Measurements from ENCODE around the gene TJP1. TPM values are rescaled to one million over a fixed set of nuclear protein-coding genes. Genes with fewer than 3 reads are reported as not detected.
A peak's percentile ranks its signal among the peaks of the same experiment; 100 is the strongest.
"Not testable (repeated sequence)": the region's sequence is repeated elsewhere in the genome, so short reads cannot be mapped to it uniquely, and the experiment has no call there.

Gene TJP1
- total RNA-seq, 4 donors from 2014 or later, result 59.1 to 99.9 (median 83.8) TPM

DNA sequence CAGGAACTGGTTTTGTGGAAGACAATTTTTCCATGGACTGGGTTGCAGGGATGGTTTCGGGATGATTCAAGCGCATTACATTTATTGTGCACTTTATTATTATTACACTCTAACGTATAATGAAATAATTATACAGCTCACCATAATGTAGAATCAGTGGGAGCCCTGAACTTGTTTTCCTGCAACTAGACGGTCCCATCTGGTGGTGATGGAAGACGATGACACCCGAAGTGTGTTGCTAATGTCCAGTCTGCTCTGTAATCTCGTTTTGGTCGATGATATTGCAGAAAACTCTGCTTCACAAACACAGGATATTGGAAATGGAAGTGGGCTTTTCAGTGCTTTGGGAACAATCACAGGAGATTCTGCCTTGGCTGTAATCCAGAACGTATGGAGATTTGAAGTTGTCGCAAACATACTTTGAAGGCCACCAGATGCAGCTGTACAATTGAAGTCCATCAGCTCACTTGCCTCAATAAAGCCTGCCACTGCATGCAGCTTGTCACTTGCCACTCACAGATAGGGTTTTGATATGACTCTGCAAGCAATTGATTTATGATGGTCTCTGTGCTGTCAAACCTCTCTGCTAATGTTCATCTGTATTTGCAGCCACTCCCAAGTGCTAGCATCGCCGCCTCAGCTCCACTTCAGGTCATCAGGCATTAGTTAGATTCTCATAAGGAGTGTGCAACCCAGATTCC lies 141.7 kb downstream of the TJP1 start:
- intact Hi-C loops (cut with DNase I; ENCODE audit: low total_unique reads), result no loop called here
- TF ChIP-seq POLR2A (IDR thresholded peaks at IDR 0.05), result no peak
- TF ChIP-seq, protein P1, sequence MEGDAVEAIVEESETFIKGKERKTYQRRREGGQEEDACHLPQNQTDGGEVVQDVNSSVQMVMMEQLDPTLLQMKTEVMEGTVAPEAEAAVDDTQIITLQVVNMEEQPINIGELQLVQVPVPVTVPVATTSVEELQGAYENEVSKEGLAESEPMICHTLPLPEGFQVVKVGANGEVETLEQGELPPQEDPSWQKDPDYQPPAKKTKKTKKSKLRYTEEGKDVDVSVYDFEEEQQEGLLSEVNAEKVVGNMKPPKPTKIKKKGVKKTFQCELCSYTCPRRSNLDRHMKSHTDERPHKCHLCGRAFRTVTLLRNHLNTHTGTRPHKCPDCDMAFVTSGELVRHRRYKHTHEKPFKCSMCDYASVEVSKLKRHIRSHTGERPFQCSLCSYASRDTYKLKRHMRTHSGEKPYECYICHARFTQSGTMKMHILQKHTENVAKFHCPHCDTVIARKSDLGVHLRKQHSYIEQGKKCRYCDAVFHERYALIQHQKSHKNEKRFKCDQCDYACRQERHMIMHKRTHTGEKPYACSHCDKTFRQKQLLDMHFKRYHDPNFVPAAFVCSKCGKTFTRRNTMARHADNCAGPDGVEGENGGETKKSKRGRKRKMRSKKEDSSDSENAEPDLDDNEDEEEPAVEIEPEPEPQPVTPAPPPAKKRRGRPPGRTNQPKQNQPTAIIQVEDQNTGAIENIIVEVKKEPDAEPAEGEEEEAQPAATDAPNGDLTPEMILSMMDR (IDR thresholded peaks at IDR 0.05), result no peak
- peak in 1 of 2 donors; percentile 46 for DNase-seq (ENCODE audit: low spot score in 2 of 2)
- no peak overlapping the region for H3K4me3 ChIP-seq (ENCODE audit: low read depth, poor library complexity, severe bottlenecking)
- WGBS, 2 donors, result 66 to 68% methylated on average over 12 of the region's 12 CpGs

DNA sequence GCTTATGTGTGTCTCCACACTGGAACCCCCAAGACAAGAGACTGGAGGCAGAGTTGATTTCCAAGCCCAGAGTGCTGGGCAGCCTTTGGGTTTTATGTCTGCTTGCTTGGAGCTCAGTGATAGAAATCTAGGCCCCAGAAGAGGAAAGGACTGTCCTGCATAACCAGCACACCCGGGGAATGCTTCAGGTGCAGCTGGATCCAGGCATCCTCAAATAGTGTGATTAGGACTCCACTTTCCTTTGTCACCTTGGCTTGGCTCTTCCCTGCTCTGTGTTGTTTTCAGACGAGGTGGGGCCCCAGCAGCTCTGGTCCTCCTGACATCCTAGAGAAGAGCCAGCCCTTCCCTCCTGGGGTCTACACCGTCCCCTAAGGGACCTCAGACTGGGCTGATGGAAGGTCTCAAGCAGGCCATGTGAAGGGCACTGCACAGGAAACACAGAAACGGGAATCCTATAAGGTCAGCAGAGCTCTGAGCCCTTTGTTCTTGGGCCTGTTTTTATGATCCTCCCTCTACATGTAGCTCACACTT lies 143.7 kb downstream of the TJP1 start:
- DNase-seq (ENCODE audit: low spot score in 2 of 2), result peak in 1 of 2 donors; percentile 70
- 85 to 86% methylated on average over 4 of the region's 4 CpGs for WGBS, 2 donors
- TF ChIP-seq POLR2A (IDR thresholded peaks at IDR 0.05), result no peak
- TF ChIP-seq, protein P1 (IDR thresholded peaks at IDR 0.05), result no peak
- intact Hi-C loops (cut with DNase I; ENCODE audit: low total_unique reads), result no loop called here
- H3K4me3 ChIP-seq (ENCODE audit: low read depth, poor library complexity, severe bottlenecking), result no peak overlapping the region

DNA sequence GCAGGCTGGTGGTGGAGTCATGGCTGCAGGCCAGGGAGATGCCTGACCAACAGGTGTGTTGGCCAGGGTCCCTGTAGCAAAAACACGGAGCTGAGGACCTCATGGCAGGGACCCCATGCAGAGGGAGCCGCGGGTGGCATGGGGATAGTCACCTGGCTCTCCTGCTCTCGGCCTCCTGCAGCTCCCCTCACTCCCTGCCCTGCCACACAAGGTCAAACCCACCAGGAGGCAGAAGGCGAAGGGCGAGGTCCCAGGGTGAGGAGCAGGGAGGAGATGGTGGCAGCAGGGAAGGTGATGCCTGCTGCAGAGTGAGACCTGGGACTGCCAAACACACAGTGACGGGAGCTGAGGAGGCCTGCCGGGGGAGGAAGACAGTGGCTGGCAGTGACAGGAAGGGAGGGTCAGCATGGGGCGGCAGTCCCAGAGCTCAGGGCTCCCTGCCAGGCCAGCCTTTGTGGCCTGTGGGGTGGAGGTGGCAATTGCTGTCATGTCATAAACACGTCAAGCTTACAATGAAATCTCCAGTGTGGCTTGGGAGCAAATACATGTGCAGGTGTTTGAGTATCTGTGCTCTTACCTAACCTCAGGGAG lies 144.3 kb downstream of the TJP1 start:
- TF ChIP-seq, protein P1 (IDR thresholded peaks at IDR 0.05), result no peak
- TF ChIP-seq POLR2A (IDR thresholded peaks at IDR 0.05), result no peak
- 74 to 76% methylated on average over 10 of the region's 10 CpGs for WGBS, 2 donors
- intact Hi-C loops (cut with DNase I; ENCODE audit: low total_unique reads), result no loop called here
- DNase-seq (ENCODE audit: low spot score in 2 of 2), result no peak
- H3K4me3 ChIP-seq (ENCODE audit: low read depth, poor library complexity, severe bottlenecking), result no peak overlapping the region

DNA sequence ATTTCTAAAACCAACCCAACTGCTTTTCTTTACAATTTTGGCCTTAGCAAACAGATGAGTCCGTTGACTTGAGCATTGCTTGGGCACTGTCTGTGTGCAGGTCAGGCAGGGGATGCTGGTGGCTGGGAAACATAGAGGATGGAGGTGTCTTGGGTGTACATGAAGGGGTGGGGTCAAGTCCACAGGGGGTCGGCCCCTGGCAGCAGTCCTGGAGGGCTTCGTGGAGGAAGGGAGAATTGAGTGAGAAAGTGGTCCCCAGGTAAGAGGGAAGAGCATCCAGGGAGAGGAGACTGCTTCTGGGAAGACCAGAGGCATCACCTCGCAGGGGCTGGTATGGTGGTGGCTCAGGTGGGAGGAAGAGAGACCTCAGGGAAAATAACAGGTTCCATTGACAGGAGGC lies 144.8 kb downstream of the TJP1 start:
- peak in 1 of 2 donors; percentile 49 for DNase-seq (ENCODE audit: low spot score in 2 of 2)
- TF ChIP-seq POLR2A (IDR thresholded peaks at IDR 0.05), result no peak
- TF ChIP-seq, protein P1 (IDR thresholded peaks at IDR 0.05), result no peak
- no peak overlapping the region for H3K4me3 ChIP-seq (ENCODE audit: low read depth, poor library complexity, severe bottlenecking)
- WGBS, 2 donors, result 77 to 88% methylated on average over 4 of the region's 4 CpGs
- intact Hi-C loops (cut with DNase I; ENCODE audit: low total_unique reads), result no loop called here

DNA sequence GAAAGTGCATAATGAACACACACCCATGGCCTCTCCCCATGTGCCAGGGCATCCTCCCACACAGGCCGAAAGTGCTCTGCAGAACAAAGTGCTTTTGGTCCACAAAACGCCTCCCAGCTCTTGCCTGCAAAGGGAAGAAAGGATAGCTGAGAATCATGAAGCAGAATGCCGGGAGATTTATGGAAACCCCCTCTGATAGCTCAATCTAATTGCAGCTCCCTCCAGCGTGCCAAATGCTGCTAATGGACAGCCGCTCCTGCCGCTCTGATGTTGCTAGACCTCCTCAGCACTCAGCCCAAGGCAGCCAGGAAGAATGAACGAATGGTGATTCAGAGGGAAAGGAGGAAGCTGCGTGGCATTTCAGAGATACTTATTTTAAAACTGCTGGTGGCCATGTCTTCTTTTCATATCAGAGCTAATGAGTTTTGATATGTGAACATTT lies 145.3 kb downstream of the TJP1 start:
- DNase-seq (ENCODE audit: low spot score in 2 of 2), result peak in 1 of 2 donors; percentile 49
- TF ChIP-seq POLR2A (IDR thresholded peaks at IDR 0.05), result no peak
- TF ChIP-seq, protein P1 (IDR thresholded peaks at IDR 0.05), result no peak
- H3K4me3 ChIP-seq (ENCODE audit: low read depth, poor library complexity, severe bottlenecking), result no peak overlapping the region
- intact Hi-C loops (cut with DNase I; ENCODE audit: low total_unique reads), result no loop called here
- WGBS, 2 donors, result 54 to 57% methylated on average over 8 of the region's 8 CpGs

DNA sequence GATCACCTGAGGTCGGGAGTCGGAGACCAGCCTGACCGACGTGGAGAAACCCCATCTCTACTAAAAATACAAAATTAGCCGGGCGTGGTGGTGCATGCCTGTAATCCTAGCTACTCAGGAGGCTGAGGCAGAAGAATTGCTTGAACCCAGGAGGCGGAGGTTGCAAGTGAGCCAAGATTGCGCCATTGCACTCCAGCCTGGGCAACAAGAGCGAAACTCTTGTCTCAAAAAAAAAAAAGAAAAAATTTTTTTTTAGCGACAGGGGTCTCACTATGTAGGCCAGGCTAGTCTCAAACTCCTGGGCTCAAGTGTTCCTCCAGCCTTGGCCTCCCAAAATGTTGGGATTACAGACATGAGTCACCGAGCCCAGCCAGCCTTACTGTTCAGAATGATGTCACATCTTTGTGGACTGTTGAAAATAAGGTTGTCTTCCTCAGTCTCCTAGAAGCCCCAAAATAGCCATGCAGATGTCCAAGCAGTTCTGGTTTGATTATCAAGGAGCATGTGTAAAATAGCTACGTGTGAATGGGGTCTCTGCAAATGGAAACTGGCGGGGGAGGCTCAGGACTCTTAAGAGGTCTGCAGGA lies 145.8 kb downstream of the TJP1 start:
- H3K4me3 ChIP-seq (ENCODE audit: low read depth, poor library complexity, severe bottlenecking); intact Hi-C loops (cut with DNase I; ENCODE audit: low total_unique reads): not testable (repeated sequence)
- peak in 1 of 2 donors; percentile 45 for DNase-seq (ENCODE audit: low spot score in 2 of 2)
- 83 to 87% methylated on average over 13 of the region's 13 CpGs for WGBS, 2 donors

Measured in lower leg skin (tissue), 4 donors.